K562 (cell line): Measurements from ENCODE around the gene THAP2. TPM values are rescaled to one million over a fixed set of nuclear protein-coding genes. Genes with fewer than 3 reads are reported as not detected.

Experiments used
- ATF1 ChIP-seq, 2 experiments: fragments of 450-650 bp in 1 of 2; IDR thresholded peaks; 2 replicates each; pipeline ENCODE4 v1.6.1; 2016; ENCODE audit warnings: missing compliant biosample characterization in 1 of 2, missing genetic modification characterization in 1 of 2
- BRD9 ChIP-seq: fragments of 450-650 bp; IDR thresholded peaks from 2 replicates; pipeline ENCODE4 v1.6.1; 2018; ENCODE audit warnings: low read depth; ENCODE audit not compliant: partially characterized antibody
- CAMTA2 ChIP-seq: fragments of 250-450 bp; sonication (Bioruptor Pico); conservative IDR thresholded peaks from 2 replicates; pipeline ENCODE4 v1.5.1; 2022
- CC2D1A ChIP-seq: fragments of 450-650 bp; IDR thresholded peaks from 2 replicates; pipeline ENCODE4 v1.6.1; 2017; ENCODE audit warnings: mild to moderate bottlenecking
- CCNT2 ChIP-seq: IDR thresholded peaks from 2 replicates; pipeline ENCODE4 v1.6.1; 2011; ENCODE audit warnings: borderline replicate concordance, low read depth, mild to moderate bottlenecking, moderate library complexity, mixed read lengths, low read length; ENCODE audit not compliant: insufficient read length; ENCODE audit errors: extremely low read depth
- GTF2E2 ChIP-seq: fragments of 200-800 bp; sonication (Bioruptor generic); IDR thresholded peaks from 2 replicates; pipeline ENCODE4 v1.6.1; 2016; ENCODE audit warnings: missing genetic modification characterization, missing compliant biosample characterization
- HDAC6 ChIP-seq: IDR thresholded peaks from 2 replicates; pipeline ENCODE4 v1.6.1; 2012; ENCODE audit warnings: low read depth, mild to moderate bottlenecking, control low read depth, inconsistent platforms, low read length, moderate library complexity
- MTA2 ChIP-seq: fragments of 450-650 bp; IDR thresholded peaks from 2 replicates; pipeline ENCODE4 v1.6.1; 2016; ENCODE audit warnings: low read depth
- POLR2A ChIP-seq: fragments of 450-650 bp; conservative IDR thresholded peaks from 2 replicates; pipeline ENCODE4 v1.6.1; 2016
- POLR2B ChIP-seq: fragments of 450-650 bp; IDR thresholded peaks from 2 replicates; pipeline ENCODE4 v1.6.1; 2018; ENCODE audit warnings: low read depth; ENCODE audit not compliant: partially characterized antibody
- SRF ChIP-seq, 2 experiments: fragments of 250-450, 450-650 bp in 1 of 2; sonication (Bioruptor Pico) in 1 of 2; sonication (generic) in 1 of 2; formaldehyde crosslinking; IDR thresholded peaks; 2 replicates each; pipeline versions ENCODE4 v1.5.0 to v1.5.1; 2020 to 2022; ENCODE audit warnings: mild to moderate bottlenecking in 1 of 2, missing genetic modification reagents in 1 of 2
- TCFL5 ChIP-seq: fragments of 250-450 bp; sonication (Bioruptor Pico); conservative IDR thresholded peaks from 2 replicates; pipeline ENCODE4 v1.6.1; 2021; ENCODE audit warnings: mild to moderate bottlenecking, moderate library complexity, matching md5 sums
- ZNF75A ChIP-seq: fragments of 450-650 bp; formaldehyde crosslinking; IDR thresholded peaks from 2 replicates; pipeline ENCODE4 v1.4.0; 2020; ENCODE audit warnings: mild to moderate bottlenecking
- polyA plus RNA-seq, 8 experiments: library from polyadenylated mRNA; depleted of rRNA in 4 of 8; stranded (reverse) in 5 of 8; unstranded in 3 of 8; fragments of >200 nt; fragmentation: Nextera tagmentation in 2 of 8; fragmentation: Illumina TruSeq in 1 of 8; extraction: Ambion mirVana in 2 of 8; extraction: Trizol in 1 of 8; gene quantifications; 2 replicates each; pipeline versions ENCODE4 v1.2.1 to v1.2.3, GENCODE V29; 2011 to 2014; ENCODE audit warnings: inconsistent platforms in 1 of 8, missing spikeins in 1 of 8
- total RNA-seq, 7 experiments: library from RNA; depleted of rRNA in 6 of 7; stranded (reverse); fragments of >200 nt in 6 of 7; fragmentation: Illumina TruSeq in 2 of 7; extraction: Trizol in 2 of 7; gene quantifications; 2 replicates each; pipeline versions ENCODE4 v1.2.1 to v1.2.3, GENCODE V29; 2011 to 2021; ENCODE audit warnings: low replicate concordance in 1 of 7
- TF ChIP-seq, protein P1 (sequence below): fragments of 450-650 bp; IDR thresholded peaks from 2 replicates; pipeline ENCODE4 v1.6.1; 2018; ENCODE audit not compliant: partially characterized antibody
- TF ChIP-seq, protein P2 (sequence below): sonication (generic); formaldehyde crosslinking; IDR thresholded peaks from 2 replicates; pipeline ENCODE4 v1.8.0; 2022; ENCODE audit warnings: mild to moderate bottlenecking, missing genetic modification reagents, borderline replicate concordance
- TF ChIP-seq, protein P3 (sequence below): sonication (generic); formaldehyde crosslinking; IDR thresholded peaks from 2 replicates; pipeline ENCODE4 v1.9.0; 2022; ENCODE audit warnings: mild to moderate bottlenecking, missing genetic modification reagents

Gene THAP2
- total and polyA plus RNA-seq, 9 of the 15 experiments (the other 6 are each of a cell fraction or from before 2014, with no cell fraction given): 1.8 to 18.9 (median 7.3) TPM

DNA sequence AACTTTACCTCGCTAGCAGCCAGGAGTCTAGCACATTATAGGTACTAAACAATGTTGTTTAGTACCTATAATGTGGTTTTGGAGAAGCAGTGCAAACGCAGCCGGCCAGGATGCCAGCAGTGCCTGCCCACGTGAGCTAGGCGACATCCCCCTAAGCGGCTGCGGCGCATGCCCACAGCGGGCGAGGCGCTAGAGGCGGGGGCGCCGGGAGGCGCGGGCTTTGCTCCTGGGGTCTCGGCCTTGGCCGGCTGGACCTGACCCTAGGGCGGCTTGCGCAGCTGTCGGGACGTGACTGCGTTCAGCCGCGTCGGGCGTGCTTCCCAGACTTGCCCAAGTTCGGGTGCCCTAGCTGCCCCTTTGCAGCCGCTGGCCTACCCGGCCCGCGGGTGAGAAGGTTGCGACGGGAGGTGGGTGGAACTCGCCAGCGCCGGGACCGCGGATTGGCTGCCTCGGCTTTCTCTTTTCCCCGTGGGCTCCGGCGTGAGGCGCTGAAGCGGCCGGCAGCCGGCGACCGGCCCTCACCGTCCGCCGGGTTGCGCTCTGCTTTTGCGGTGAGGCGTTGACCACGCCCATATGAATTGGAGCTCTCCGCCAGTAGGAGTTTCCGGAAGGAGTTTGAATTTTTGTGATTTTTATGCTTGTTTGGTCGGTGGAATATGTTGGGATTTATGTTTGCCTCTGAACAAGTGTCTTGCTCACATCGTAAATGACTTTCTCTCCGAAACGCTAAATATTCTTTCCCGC is 22.0 kb downstream of the THAP2 start, which contains the start of gene TMEM19 (continued):
- TF ChIP-seq, protein P1, sequence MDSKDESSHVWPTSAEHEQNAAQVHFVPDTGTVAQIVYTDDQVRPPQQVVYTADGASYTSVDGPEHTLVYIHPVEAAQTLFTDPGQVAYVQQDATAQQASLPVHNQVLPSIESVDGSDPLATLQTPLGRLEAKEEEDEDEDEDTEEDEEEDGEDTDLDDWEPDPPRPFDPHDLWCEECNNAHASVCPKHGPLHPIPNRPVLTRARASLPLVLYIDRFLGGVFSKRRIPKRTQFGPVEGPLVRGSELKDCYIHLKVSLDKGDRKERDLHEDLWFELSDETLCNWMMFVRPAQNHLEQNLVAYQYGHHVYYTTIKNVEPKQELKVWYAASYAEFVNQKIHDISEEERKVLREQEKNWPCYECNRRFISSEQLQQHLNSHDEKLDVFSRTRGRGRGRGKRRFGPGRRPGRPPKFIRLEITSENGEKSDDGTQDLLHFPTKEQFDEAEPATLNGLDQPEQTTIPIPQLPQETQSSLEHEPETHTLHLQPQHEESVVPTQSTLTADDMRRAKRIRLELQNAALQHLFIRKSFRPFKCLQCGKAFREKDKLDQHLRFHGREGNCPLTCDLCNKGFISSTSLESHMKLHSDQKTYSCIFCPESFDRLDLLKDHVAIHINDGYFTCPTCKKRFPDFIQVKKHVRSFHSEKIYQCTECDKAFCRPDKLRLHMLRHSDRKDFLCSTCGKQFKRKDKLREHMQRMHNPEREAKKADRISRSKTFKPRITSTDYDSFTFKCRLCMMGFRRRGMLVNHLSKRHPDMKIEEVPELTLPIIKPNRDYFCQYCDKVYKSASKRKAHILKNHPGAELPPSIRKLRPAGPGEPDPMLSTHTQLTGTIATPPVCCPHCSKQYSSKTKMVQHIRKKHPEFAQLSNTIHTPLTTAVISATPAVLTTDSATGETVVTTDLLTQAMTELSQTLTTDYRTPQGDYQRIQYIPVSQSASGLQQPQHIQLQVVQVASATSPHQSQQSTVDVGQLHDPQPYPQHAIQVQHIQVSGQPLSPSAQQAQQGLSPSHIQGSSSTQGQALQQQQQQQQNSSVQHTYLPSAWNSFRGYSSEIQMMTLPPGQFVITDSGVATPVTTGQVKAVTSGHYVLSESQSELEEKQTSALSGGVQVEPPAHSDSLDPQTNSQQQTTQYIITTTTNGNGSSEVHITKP: peak; percentile 81
- TF ChIP-seq ATF1 (CRISPR knock-in tag; IDR thresholded peaks at IDR 0.05) (no peak), ATF1 (tag; IDR thresholded peaks at IDR 0.05) (peak; percentile 75), CC2D1A (peak; percentile 46; the same call in 1 of the 2 replicates), TCFL5 (CRISPR knock-in tag) (no peak), POLR2A (peak; percentile 93), HDAC6 (no peak), SRF (CRISPR knock-in tag; IDR thresholded peaks at IDR 0.05) (peak in 1 of 2 experiments; percentile 62; a peak in 2 of 4 replicates), ZNF75A (CRISPR knock-in tag) (no peak), BRD9 (no peak), CCNT2 (peak; percentile 63), MTA2 (no peak), CAMTA2 (CRISPR knock-in tag) (0 out of 2 replicates have a peak, but pooled peaks have one; percentile 34), GTF2E2 (no peak), POLR2B (peak; percentile 78)
- TF ChIP-seq, protein P2, sequence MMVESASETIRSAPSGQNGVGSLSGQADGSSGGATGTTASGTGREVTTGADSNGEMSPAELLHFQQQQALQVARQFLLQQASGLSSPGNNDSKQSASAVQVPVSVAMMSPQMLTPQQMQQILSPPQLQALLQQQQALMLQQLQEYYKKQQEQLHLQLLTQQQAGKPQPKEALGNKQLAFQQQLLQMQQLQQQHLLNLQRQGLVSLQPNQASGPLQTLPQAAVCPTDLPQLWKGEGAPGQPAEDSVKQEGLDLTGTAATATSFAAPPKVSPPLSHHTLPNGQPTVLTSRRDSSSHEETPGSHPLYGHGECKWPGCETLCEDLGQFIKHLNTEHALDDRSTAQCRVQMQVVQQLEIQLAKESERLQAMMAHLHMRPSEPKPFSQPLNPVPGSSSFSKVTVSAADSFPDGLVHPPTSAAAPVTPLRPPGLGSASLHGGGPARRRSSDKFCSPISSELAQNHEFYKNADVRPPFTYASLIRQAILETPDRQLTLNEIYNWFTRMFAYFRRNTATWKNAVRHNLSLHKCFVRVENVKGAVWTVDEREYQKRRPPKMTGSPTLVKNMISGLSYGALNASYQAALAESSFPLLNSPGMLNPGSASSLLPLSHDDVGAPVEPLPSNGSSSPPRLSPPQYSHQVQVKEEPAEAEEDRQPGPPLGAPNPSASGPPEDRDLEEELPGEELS: peak; percentile 65; the same call in 1 of the 2 replicates
- TF ChIP-seq, protein P3, sequence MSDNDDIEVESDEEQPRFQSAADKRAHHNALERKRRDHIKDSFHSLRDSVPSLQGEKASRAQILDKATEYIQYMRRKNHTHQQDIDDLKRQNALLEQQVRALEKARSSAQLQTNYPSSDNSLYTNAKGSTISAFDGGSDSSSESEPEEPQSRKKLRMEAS: peak; percentile 75
